ENCODE measurements around the gene SYT10. TPM values are rescaled to one million over a fixed set of nuclear protein-coding genes. Genes with fewer than 3 reads are reported as not detected.

Gene SYT10
- total and polyA plus RNA-seq, 2 donors (not counting 1 experiment from before 2014, with no cell fraction given) = not detected

- H3K9ac ChIP-seq (ENCODE audit: insufficient read depth, low read length) = no peak overlapping the region
- no peak overlapping the region for H3K4me3 ChIP-seq (replicated peaks in 1 of 4; ENCODE audit: control extremely low read depth in 1 of 4, insufficient read depth in 1 of 4, low read depth in 3 of 4, low read length in 4 of 4)
- no peaks in the 10 kb centered on the region for H4K20me1 ChIP-seq (ENCODE audit: control insufficient read depth, extremely low read depth, insufficient read depth, low read length)
- no peaks in the 10 kb centered on the region for H3K4me1 ChIP-seq (ENCODE audit: control insufficient read depth, extremely low read depth, insufficient read depth, low read length)
- H2AFZ ChIP-seq (ENCODE audit: low read length) = no peak overlapping the region
- H3K36me3 ChIP-seq (ENCODE audit: control insufficient read depth, insufficient read depth, low read length) = no peaks in the 10 kb centered on the region
- TF ChIP-seq EZH2 (IDR thresholded peaks at IDR 0.05; ENCODE audit: low read length, missing control alignments) (no peak), CTCF (conservative IDR thresholded peaks at IDR 0.05 in 1 of 2, IDR thresholded peaks at IDR 0.05 in 1 of 2; ENCODE audit: low read depth in 1 of 2, low read length in 2 of 2) (no peak)
- no peak for DNase-seq (ENCODE audit: low read depth in 2 of 2)
- H3K79me2 ChIP-seq (ENCODE audit: control insufficient read depth, insufficient read depth, low read length) = no peaks in the 10 kb centered on the region
- H3K4me2 ChIP-seq (ENCODE audit: extremely low read depth, insufficient read depth, low read length) = no peak overlapping the region
- no peaks in the 10 kb centered on the region for H3K9me3 ChIP-seq (ENCODE audit: control insufficient read depth, insufficient read depth, low read depth, low read length)
- H3K27me3 ChIP-seq (ENCODE audit: control insufficient read depth, insufficient read depth, low read length) = peaks cover 7% of the 10 kb centered on the region
- no peak overlapping the region for H3K27ac ChIP-seq (ENCODE audit: insufficient read depth, low read length)
Observed at GRCh38 chr12:33437598-33437997, 2.0 kb downstream of the SYT10 start.

- H3K27me3 ChIP-seq (ENCODE audit: control insufficient read depth, insufficient read depth, low read length) = no peaks in the 10 kb centered on the region
Observed at GRCh38 chr12:33432992-33433391, 6.6 kb downstream of the SYT10 start.

GRCh38 chr12:33431648-33432047 lies 8.0 kb downstream of the SYT10 start:
- Histone ChIP-seq H3K4me2 (ENCODE audit: extremely low read depth, insufficient read depth, low read length) (no peak overlapping the region), H3K36me3 (ENCODE audit: control insufficient read depth, insufficient read depth, low read length) (no peaks in the 10 kb centered on the region), H2AFZ (ENCODE audit: low read length) (no peak overlapping the region), H3K27me3 (ENCODE audit: control insufficient read depth, insufficient read depth, low read length) (no peaks in the 10 kb centered on the region), H3K27ac (ENCODE audit: insufficient read depth, low read length) (no peak overlapping the region), H4K20me1 (ENCODE audit: control insufficient read depth, extremely low read depth, insufficient read depth, low read length) (no peaks in the 10 kb centered on the region), H3K79me2 (ENCODE audit: control insufficient read depth, insufficient read depth, low read length) (no peaks in the 10 kb centered on the region), H3K9me3 (ENCODE audit: control insufficient read depth, insufficient read depth, low read depth, low read length) (no peaks in the 10 kb centered on the region), H3K9ac (ENCODE audit: insufficient read depth, low read length) (no peak overlapping the region), H3K4me3 (replicated peaks in 1 of 4; ENCODE audit: control extremely low read depth in 1 of 4, insufficient read depth in 1 of 4, low read depth in 3 of 4, low read length in 4 of 4) (no peak overlapping the region), H3K4me1 (ENCODE audit: control insufficient read depth, extremely low read depth, insufficient read depth, low read length) (no peaks in the 10 kb centered on the region)
- TF ChIP-seq CTCF (conservative IDR thresholded peaks at IDR 0.05 in 1 of 2, IDR thresholded peaks at IDR 0.05 in 1 of 2; ENCODE audit: low read depth in 1 of 2, low read length in 2 of 2) (no peak), EZH2 (IDR thresholded peaks at IDR 0.05; ENCODE audit: low read length, missing control alignments) (no peak)
- DNase-seq (ENCODE audit: low read depth in 2 of 2) = no peak

More at GRCh38 chr12:33432992-33433391, 6.6 kb downstream of the SYT10 start:
- Histone ChIP-seq H3K4me3 (replicated peaks in 1 of 4; ENCODE audit: control extremely low read depth in 1 of 4, insufficient read depth in 1 of 4, low read depth in 3 of 4, low read length in 4 of 4) (no peak overlapping the region), H2AFZ (ENCODE audit: low read length) (no peak overlapping the region), H3K79me2 (ENCODE audit: control insufficient read depth, insufficient read depth, low read length) (no peaks in the 10 kb centered on the region), H3K9ac (ENCODE audit: insufficient read depth, low read length) (no peak overlapping the region), H3K4me2 (ENCODE audit: extremely low read depth, insufficient read depth, low read length) (no peak overlapping the region), H4K20me1 (ENCODE audit: control insufficient read depth, extremely low read depth, insufficient read depth, low read length) (no peaks in the 10 kb centered on the region), H3K4me1 (ENCODE audit: control insufficient read depth, extremely low read depth, insufficient read depth, low read length) (no peaks in the 10 kb centered on the region), H3K9me3 (ENCODE audit: control insufficient read depth, insufficient read depth, low read depth, low read length) (no peaks in the 10 kb centered on the region), H3K36me3 (ENCODE audit: control insufficient read depth, insufficient read depth, low read length) (no peaks in the 10 kb centered on the region), H3K27ac (ENCODE audit: insufficient read depth, low read length) (no peak overlapping the region)
- DNase-seq (ENCODE audit: low read depth in 2 of 2) = no peak
- TF ChIP-seq EZH2 (IDR thresholded peaks at IDR 0.05; ENCODE audit: low read length, missing control alignments) = no peak
- no peak for TF ChIP-seq CTCF (conservative IDR thresholded peaks at IDR 0.05 in 1 of 2, IDR thresholded peaks at IDR 0.05 in 1 of 2; ENCODE audit: low read depth in 1 of 2, low read length in 2 of 2)
